ENCODE measurements around the gene SCAP.

- TF ChIP-seq GATA3 (IDR thresholded peaks at IDR 0.05; ENCODE audit: low read depth, low read length) (no peak), GATA2 (IDR thresholded peaks at IDR 0.05; ENCODE audit: low read depth, low read length) (no peak)
Observed at GRCh38 chr3:47411696-47412452, 63.9 kb downstream of the SCAP start.

Measured in SH-SY5Y (cell line).